Fibroblast of lung (primary cell): ENCODE results near the gene DOLK. TPM values are rescaled to one million over a fixed set of nuclear protein-coding genes. Genes with fewer than 3 reads are reported as not detected.

Experiments used
- DNase-seq, 2 donors: peaks; one replicate each; pipeline versions ENCODE4 v3.0.0 to v3.0.0-alpha.2; 2010; ENCODE audit warnings: low read depth in 2 of 2
- H2AFZ ChIP-seq: 2 replicates; pipeline ENCODE4 v1.5.1; 2012; ENCODE audit warnings: low read length, control low read depth, inconsistent platforms
- H3K27ac ChIP-seq: 2 replicates; pipeline ENCODE4 v1.5.1; 2011; ENCODE audit warnings: low read length, control low read depth; ENCODE audit not compliant: insufficient read depth
- H3K27me3 ChIP-seq: 2 replicates; pipeline ENCODE4 v1.5.1; 2011; ENCODE audit warnings: mild to moderate bottlenecking, low read length; ENCODE audit not compliant: control insufficient read depth, insufficient read depth
- H3K36me3 ChIP-seq: 2 replicates; pipeline ENCODE4 v1.5.1; 2011; ENCODE audit warnings: low read length; ENCODE audit not compliant: control insufficient read depth, insufficient read depth
- H3K4me1 ChIP-seq: 2 replicates; pipeline ENCODE4 v1.5.1; 2011; ENCODE audit warnings: low read length; ENCODE audit not compliant: control insufficient read depth, insufficient read depth; ENCODE audit errors: extremely low read depth
- H3K4me2 ChIP-seq: 2 replicates; pipeline ENCODE4 v1.5.1; 2011; ENCODE audit warnings: low read length, control low read depth; ENCODE audit not compliant: insufficient read depth; ENCODE audit errors: extremely low read depth
- H3K4me3 ChIP-seq, 4 experiments: fragments of 200-600 bp in 1 of 4; sonication (generic) in 1 of 4; replicated peaks in 1 of 4; 2 replicates each; pipeline ENCODE4 v1.5.1; 2011 to 2016; ENCODE audit warnings: low read length in 4 of 4, low read depth in 3 of 4, mild to moderate bottlenecking in 3 of 4, control low read depth in 2 of 4, inconsistent platforms in 1 of 4, mixed read lengths in 1 of 4; ENCODE audit not compliant: insufficient read depth in 1 of 4; ENCODE audit errors: control extremely low read depth in 1 of 4
- H3K79me2 ChIP-seq: 2 replicates; pipeline ENCODE4 v1.5.1; 2012; ENCODE audit warnings: mild to moderate bottlenecking, low read length, inconsistent platforms; ENCODE audit not compliant: control insufficient read depth, insufficient read depth
- H3K9ac ChIP-seq: 2 replicates; pipeline ENCODE4 v1.5.1; 2011; ENCODE audit warnings: mild to moderate bottlenecking, low read length, control low read depth; ENCODE audit not compliant: insufficient read depth
- H3K9me3 ChIP-seq: 2 replicates; pipeline ENCODE4 v1.5.1; 2012; ENCODE audit warnings: low read depth, low read length; ENCODE audit not compliant: control insufficient read depth, insufficient read depth
- H4K20me1 ChIP-seq: 2 replicates; pipeline ENCODE4 v1.5.1; 2011; ENCODE audit warnings: low read length; ENCODE audit not compliant: control insufficient read depth, insufficient read depth; ENCODE audit errors: extremely low read depth
- EZH2 ChIP-seq: IDR thresholded peaks from 2 replicates; pipeline ENCODE4 v1.5.1; 2012; ENCODE audit warnings: low read length, control low read depth, mild to moderate bottlenecking; ENCODE audit errors: missing control alignments
- polyA plus RNA-seq, 2 donors: library from polyadenylated mRNA; depleted of rRNA in 1 of 2; stranded (reverse) in 1 of 2; unstranded in 1 of 2; fragments of >200 nt; gene quantifications; 2 replicates each; pipeline ENCODE4 v1.2.1, GENCODE V29; 2011 to 2012; ENCODE audit warnings: missing spikeins in 1 of 2
- total RNA-seq: library from RNA; depleted of rRNA; stranded (reverse); fragments of >200 nt; gene quantifications from 2 replicates; pipeline ENCODE4 v1.2.1, GENCODE V29; 2014
- TF ChIP-seq, protein P1 (sequence below), 2 donors: IDR thresholded peaks in 1 of 2; conservative IDR thresholded peaks in 1 of 2; 1 replicate in 1 of 2; 2 replicates in 1 of 2; pipeline ENCODE4 v1.5.1; 2011 to 2012; ENCODE audit warnings: low read length in 2 of 2, control low read depth in 1 of 2, inconsistent platforms in 1 of 2, low read depth in 1 of 2, mild to moderate bottlenecking in 1 of 2

Gene DOLK
- total and polyA plus RNA-seq, 2 donors (not counting 1 experiment from before 2014, with no cell fraction given): 29.9 to 31.4 TPM

GRCh38 chr9:128943832-128944620 lies 3.4 kb downstream of the DOLK start:
- Histone ChIP-seq H2AFZ (no peak overlapping the region), H3K4me2 (no peak overlapping the region)
- TF ChIP-seq EZH2: no peak
- TF ChIP-seq, protein P1, sequence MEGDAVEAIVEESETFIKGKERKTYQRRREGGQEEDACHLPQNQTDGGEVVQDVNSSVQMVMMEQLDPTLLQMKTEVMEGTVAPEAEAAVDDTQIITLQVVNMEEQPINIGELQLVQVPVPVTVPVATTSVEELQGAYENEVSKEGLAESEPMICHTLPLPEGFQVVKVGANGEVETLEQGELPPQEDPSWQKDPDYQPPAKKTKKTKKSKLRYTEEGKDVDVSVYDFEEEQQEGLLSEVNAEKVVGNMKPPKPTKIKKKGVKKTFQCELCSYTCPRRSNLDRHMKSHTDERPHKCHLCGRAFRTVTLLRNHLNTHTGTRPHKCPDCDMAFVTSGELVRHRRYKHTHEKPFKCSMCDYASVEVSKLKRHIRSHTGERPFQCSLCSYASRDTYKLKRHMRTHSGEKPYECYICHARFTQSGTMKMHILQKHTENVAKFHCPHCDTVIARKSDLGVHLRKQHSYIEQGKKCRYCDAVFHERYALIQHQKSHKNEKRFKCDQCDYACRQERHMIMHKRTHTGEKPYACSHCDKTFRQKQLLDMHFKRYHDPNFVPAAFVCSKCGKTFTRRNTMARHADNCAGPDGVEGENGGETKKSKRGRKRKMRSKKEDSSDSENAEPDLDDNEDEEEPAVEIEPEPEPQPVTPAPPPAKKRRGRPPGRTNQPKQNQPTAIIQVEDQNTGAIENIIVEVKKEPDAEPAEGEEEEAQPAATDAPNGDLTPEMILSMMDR (conservative IDR thresholded peaks at IDR 0.05 in 1 of 2, IDR thresholded peaks at IDR 0.05 in 1 of 2; ENCODE audit: low read depth in 1 of 2, low read length in 2 of 2): no peak

DNA sequence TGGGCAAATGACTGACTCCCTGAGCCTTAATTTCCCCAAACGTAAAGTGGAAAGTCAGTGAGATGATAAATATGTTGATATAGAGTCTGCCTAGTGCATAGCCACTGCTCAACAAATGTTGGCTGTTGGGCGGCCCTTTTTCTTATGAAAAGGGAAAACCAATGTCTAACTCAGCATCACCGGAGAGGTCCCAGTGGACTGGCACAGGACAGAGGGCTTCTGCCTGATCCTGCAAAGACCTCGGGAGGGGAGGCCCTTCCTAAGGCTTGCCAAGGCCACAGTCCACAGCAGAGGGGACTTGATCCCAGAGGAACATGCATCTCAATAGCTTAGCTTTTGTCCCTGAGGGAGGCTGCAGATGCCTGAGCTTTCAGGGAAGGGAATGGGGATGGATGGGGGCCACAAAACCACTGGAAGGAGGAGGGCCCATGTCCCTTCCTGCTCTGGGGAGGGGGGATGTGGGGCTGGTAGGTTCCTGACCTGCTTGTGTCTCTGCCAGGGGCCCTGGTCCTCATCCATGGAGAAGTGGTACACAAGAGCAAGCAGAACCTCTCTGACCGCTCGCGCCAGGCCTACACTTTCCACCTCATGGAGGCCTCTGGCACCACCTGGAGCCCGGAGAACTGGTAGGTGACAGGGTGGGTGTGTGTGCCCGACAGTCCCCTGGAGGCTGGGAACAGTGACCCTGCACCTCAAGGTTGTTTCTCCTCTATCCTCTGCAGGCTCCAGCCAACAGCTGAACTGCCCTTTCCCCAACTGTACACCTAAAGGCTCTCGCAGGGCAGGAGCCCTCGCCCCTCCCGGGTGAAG lies 6.3 kb downstream of the DOLK start:
- no peaks in the 10 kb centered on the region for H3K9me3 ChIP-seq
- no peaks in the 10 kb centered on the region for H3K27me3 ChIP-seq
- H2AFZ ChIP-seq: no peak overlapping the region
- TF ChIP-seq, protein P1 (conservative IDR thresholded peaks at IDR 0.05 in 1 of 2, IDR thresholded peaks at IDR 0.05 in 1 of 2; ENCODE audit: low read depth in 1 of 2, low read length in 2 of 2): no peak
- TF ChIP-seq EZH2: no peak
- H3K27ac ChIP-seq: no peak overlapping the region
- no peak for DNase-seq
- H3K4me3 ChIP-seq: no peak overlapping the region
- H3K36me3 ChIP-seq: no peaks in the 10 kb centered on the region
- H3K79me2 ChIP-seq: peaks cover 4% of the 10 kb centered on the region
- H3K9ac ChIP-seq: no peak overlapping the region
- H3K4me2 ChIP-seq: no peak overlapping the region
- no peaks in the 10 kb centered on the region for H4K20me1 ChIP-seq
- no peaks in the 10 kb centered on the region for H3K4me1 ChIP-seq

More at GRCh38 chr9:128943832-128944620, 3.4 kb downstream of the DOLK start:
- no peaks in the 10 kb centered on the region for H3K9me3 ChIP-seq
- H3K9ac ChIP-seq: no peak overlapping the region
- peaks cover 5% of the 10 kb centered on the region for H3K4me1 ChIP-seq
- H3K36me3 ChIP-seq: no peaks in the 10 kb centered on the region
- H3K4me3 ChIP-seq: no peak overlapping the region
- H3K79me2 ChIP-seq: peaks cover 17% of the 10 kb centered on the region
- H3K27me3 ChIP-seq: no peaks in the 10 kb centered on the region
- no peak for DNase-seq
- H3K27ac ChIP-seq: no peak overlapping the region
- H4K20me1 ChIP-seq: no peaks in the 10 kb centered on the region

DNA sequence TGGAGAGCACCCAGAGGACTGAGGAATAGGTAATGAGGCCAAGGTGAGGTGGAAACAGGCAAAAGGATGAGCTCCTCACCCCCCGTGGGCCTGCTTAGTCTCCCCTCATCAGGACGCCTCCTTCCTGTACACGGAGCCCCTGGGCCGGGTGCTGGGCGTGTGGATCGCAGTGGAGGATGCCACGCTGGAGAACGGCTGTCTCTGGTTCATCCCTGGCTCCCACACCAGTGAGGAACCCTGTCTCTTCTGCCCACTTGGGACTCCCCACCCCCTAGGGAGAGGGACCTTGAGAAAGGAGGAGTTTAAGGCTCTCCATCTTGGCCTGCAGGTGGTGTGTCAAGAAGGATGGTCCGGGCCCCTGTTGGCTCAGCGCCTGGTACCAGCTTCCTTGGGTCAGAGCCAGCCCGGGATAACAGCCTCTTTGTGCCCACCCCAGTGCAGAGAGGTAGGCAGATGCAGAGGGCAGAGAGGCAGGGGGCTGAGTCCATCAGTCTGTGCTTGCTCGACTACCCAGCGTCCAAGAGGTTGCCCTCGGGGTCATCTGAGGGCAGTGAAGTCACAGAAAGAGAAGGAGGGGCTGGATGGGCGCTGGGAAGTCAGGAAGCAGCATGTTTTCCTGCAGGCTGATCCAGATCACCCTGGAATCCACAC lies 7.0 kb downstream of the DOLK start:
- H2AFZ ChIP-seq: no peak overlapping the region
- H3K27me3 ChIP-seq: no peaks in the 10 kb centered on the region
- no peak for DNase-seq
- no peak overlapping the region for H3K4me2 ChIP-seq
- H3K27ac ChIP-seq: no peak overlapping the region
- no peak overlapping the region for H3K4me3 ChIP-seq
- no peaks in the 10 kb centered on the region for H3K4me1 ChIP-seq
- TF ChIP-seq, protein P1 (conservative IDR thresholded peaks at IDR 0.05 in 1 of 2, IDR thresholded peaks at IDR 0.05 in 1 of 2; ENCODE audit: low read depth in 1 of 2, low read length in 2 of 2): no peak
- no peak for TF ChIP-seq EZH2
- no peaks in the 10 kb centered on the region for H3K9me3 ChIP-seq
- H3K79me2 ChIP-seq: no peaks in the 10 kb centered on the region
- H3K9ac ChIP-seq: no peak overlapping the region
- H3K36me3 ChIP-seq: no peaks in the 10 kb centered on the region
- no peaks in the 10 kb centered on the region for H4K20me1 ChIP-seq
